H1 (cell line): ENCODE data around the gene TSHZ2. TPM values are rescaled to one million over a fixed set of nuclear protein-coding genes. Genes with fewer than 3 reads are reported as not detected.

Experiments
- ATF3 ChIP-seq: IDR thresholded peaks from 2 replicates; pipeline ENCODE4 v1.6.1; 2011; ENCODE audit warnings: low read depth, mild to moderate bottlenecking, low read length; ENCODE audit not compliant: insufficient read depth
- CEBPB ChIP-seq: IDR thresholded peaks from 2 replicates; pipeline ENCODE4 v1.6.1; 2012; ENCODE audit warnings: low read depth, low read length
- CHD1 ChIP-seq: IDR thresholded peaks from 2 replicates; pipeline ENCODE4 v1.6.1; 2012; ENCODE audit warnings: low read depth, low read length, improper control_type of control experiment
- CHD2 ChIP-seq: IDR thresholded peaks from 2 replicates; pipeline ENCODE4 v1.6.1; 2012; ENCODE audit warnings: low read length, improper control_type of control experiment
- CHD7 ChIP-seq: fragments of 300-600 bp; sonication (generic); IDR thresholded peaks from 2 replicates; pipeline ENCODE4 v1.7.1; 2012; ENCODE audit warnings: low read length, moderate library complexity, mild to moderate bottlenecking, inconsistent platforms; ENCODE audit not compliant: insufficient replicate concordance
- GTF2F1 ChIP-seq: IDR thresholded peaks from 2 replicates; pipeline ENCODE4 v1.6.1; 2012; ENCODE audit warnings: low read depth, low read length, improper control_type of control experiment, borderline replicate concordance
- MAX ChIP-seq: IDR thresholded peaks from 2 replicates; pipeline ENCODE4 v1.6.1; 2012; ENCODE audit warnings: inconsistent platforms
- SP2 ChIP-seq: IDR thresholded peaks from 2 replicates; pipeline ENCODE4 v1.6.1; 2012; ENCODE audit warnings: mild to moderate bottlenecking, low read length, inconsistent platforms
- TBP ChIP-seq: IDR thresholded peaks from 2 replicates; pipeline ENCODE4 v1.6.1; 2011; ENCODE audit warnings: low read depth, low read length, improper control_type of control experiment
- TCF12 ChIP-seq: IDR thresholded peaks from 2 replicates; pipeline ENCODE4 v1.6.1; 2011; ENCODE audit warnings: low read depth, mild to moderate bottlenecking, low read length
- TEAD4 ChIP-seq: IDR thresholded peaks from 2 replicates; pipeline ENCODE4 v1.6.1; 2012; ENCODE audit warnings: low read depth, low read length, inconsistent platforms, mixed read lengths
- polyA plus RNA-seq, 7 experiments: library from polyadenylated mRNA; depleted of rRNA in 3 of 7; stranded (reverse) in 5 of 7; unstranded in 2 of 7; fragments of >200 nt in 5 of 7; fragments of 200-250 nt in 2 of 7; gene quantifications; 1 replicate in 5 of 7; 2 replicates in 1 of 7; 4 replicates in 1 of 7; pipeline versions ENCODE4 v1.2.1 to v1.2.3, GENCODE V29; 2011 to 2013; ENCODE audit warnings: missing spikeins in 2 of 7, mixed read lengths in 2 of 7
- total RNA-seq: library from RNA; stranded (reverse); fragmentation: NEBNext Ultra II Directional; extraction: Animal tissue kit (Norgen Biotek cat#: 25700); gene quantifications from 2 replicates; pipeline ENCODE4 v1.2.1, GENCODE V29; 2021

The TSHZ2 gene
- total and polyA plus RNA-seq, 2 of the 8 experiments (the other 6 are each of a cell fraction or from before 2014, with no cell fraction given) = 0.14 to 0.30 TPM

DNA sequence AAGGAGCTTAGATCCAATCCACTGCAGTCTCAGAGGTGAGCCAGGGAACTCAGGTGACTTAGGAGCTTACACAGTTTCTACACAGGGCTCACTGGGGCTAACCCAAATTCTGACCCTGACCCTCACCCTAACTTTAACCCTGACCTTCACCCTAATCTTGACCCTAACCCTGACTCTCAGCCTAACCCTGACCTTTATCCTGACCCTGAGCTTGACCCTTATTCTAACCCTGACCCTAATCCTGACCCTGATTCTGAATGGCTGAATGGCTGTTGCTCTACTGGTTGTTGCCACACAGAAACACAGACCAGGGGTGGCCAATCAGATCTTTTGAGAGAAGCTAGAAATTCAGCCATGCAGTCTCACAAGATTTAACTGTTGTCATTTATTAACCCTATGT lies 180.1 kb downstream of the TSHZ2 start (continued):
- no peak for TF ChIP-seq CHD7
- no peak for TF ChIP-seq CEBPB
- TF ChIP-seq GTF2F1 = no peak
- no peak for TF ChIP-seq TEAD4
- no peak for TF ChIP-seq CHD2
- TF ChIP-seq ATF3 = no peak
- no peak for TF ChIP-seq MAX
- no peak for TF ChIP-seq CHD1
- TF ChIP-seq TCF12 = no peak
- TF ChIP-seq TBP = no peak
- TF ChIP-seq SP2 = no peak
